NT2/D1 (cell line): ENCODE results near the gene AKAP6.
"Not testable (repeated sequence)": the region's sequence is repeated elsewhere in the genome, so short reads cannot be mapped to it uniquely, and the experiment has no call there.

Experiments
- DNase-seq: peaks from one replicate; pipeline ENCODE4 v3.0.0-alpha.2; 2011; ENCODE audit warnings: low read depth, low spot score
- H3K27me3 ChIP-seq: 2 replicates; pipeline ENCODE4 v1.6.0; 2011; ENCODE audit warnings: mild to moderate bottlenecking; ENCODE audit not compliant: insufficient read length, insufficient read depth
- H3K36me3 ChIP-seq: 2 replicates; pipeline ENCODE4 v1.6.1; 2011; ENCODE audit warnings: mild to moderate bottlenecking, low read length, mixed read lengths; ENCODE audit not compliant: insufficient read depth, insufficient read length
- H3K4me1 ChIP-seq: 2 replicates; pipeline ENCODE4 v1.5.1; 2011; ENCODE audit not compliant: insufficient read depth, insufficient read length
- H3K4me3 ChIP-seq: 2 replicates; pipeline ENCODE4 v1.5.1; 2011; ENCODE audit warnings: low read depth; ENCODE audit not compliant: insufficient read length
- H3K9ac ChIP-seq: 2 replicates; pipeline ENCODE4 v1.6.0; 2011; ENCODE audit warnings: low read depth; ENCODE audit not compliant: insufficient read length
- H3K9me3 ChIP-seq: 2 replicates; pipeline ENCODE4 v1.5.1; 2011; ENCODE audit warnings: mild to moderate bottlenecking, low read length; ENCODE audit not compliant: insufficient read depth
- SUZ12 ChIP-seq: IDR thresholded peaks from 2 replicates; pipeline ENCODE4 v1.6.1; 2011; ENCODE audit not compliant: insufficient read length, insufficient read depth; ENCODE audit errors: extremely low read depth
- YY1 ChIP-seq: IDR thresholded peaks from 2 replicates; pipeline ENCODE4 v1.6.1; 2011; ENCODE audit not compliant: insufficient read length, insufficient read depth
- ZNF274 ChIP-seq: IDR thresholded peaks from 2 replicates; pipeline ENCODE4 v1.6.1; 2011; ENCODE audit warnings: mild to moderate bottlenecking, low read depth, low read length

AKAP6 gene

GRCh38 chr14:32785585-32785984 lies 456.5 kb downstream of the AKAP6 start:
- H3K4me3 ChIP-seq: no peak overlapping the region
- DNase-seq: no peak
- no peaks in the 10 kb centered on the region for H3K9me3 ChIP-seq
- TF ChIP-seq ZNF274 (no peak), YY1 (no peak), SUZ12 (no peak)
- H3K27me3 ChIP-seq: no peaks in the 10 kb centered on the region
- no peak overlapping the region for H3K9ac ChIP-seq
- H3K36me3 ChIP-seq: no peaks in the 10 kb centered on the region
- H3K4me1 ChIP-seq: no peaks in the 10 kb centered on the region

GRCh38 chr14:32786886-32787285 lies 457.8 kb downstream of the AKAP6 start:
- Histone ChIP-seq H3K9me3 (no peaks in the 10 kb centered on the region), H3K27me3 (no peaks in the 10 kb centered on the region), H3K36me3 (no peaks in the 10 kb centered on the region), H3K4me1 (no peaks in the 10 kb centered on the region), H3K9ac (no peak overlapping the region), H3K4me3 (no peak overlapping the region)
- TF ChIP-seq ZNF274 (no peak), YY1 (no peak), SUZ12 (no peak)
- no peak for DNase-seq

GRCh38 chr14:32793033-32793432 lies 463.9 kb downstream of the AKAP6 start:
- not testable (repeated sequence) for H3K36me3 ChIP-seq, H3K27me3 ChIP-seq, H3K9me3 ChIP-seq, DNase-seq, H3K9ac ChIP-seq, H3K4me3 ChIP-seq, H3K4me1 ChIP-seq

GRCh38 chr14:32800320-32800719 lies 471.2 kb downstream of the AKAP6 start:
- Histone ChIP-seq H3K4me1 (no peaks in the 10 kb centered on the region), H3K27me3 (no peaks in the 10 kb centered on the region), H3K9ac (no peak overlapping the region), H3K36me3 (no peaks in the 10 kb centered on the region), H3K9me3 (peaks cover 2% of the 10 kb centered on the region), H3K4me3 (no peak overlapping the region)
- DNase-seq: no peak
- no peak for TF ChIP-seq ZNF274
- no peak for TF ChIP-seq YY1
- TF ChIP-seq SUZ12: no peak

GRCh38 chr14:32802295-32802694 lies 473.2 kb downstream of the AKAP6 start:
- Histone ChIP-seq H3K36me3 (no peaks in the 10 kb centered on the region), H3K9ac (no peak overlapping the region), H3K9me3 (peaks cover 3% of the 10 kb centered on the region), H3K27me3 (no peaks in the 10 kb centered on the region), H3K4me1 (no peaks in the 10 kb centered on the region), H3K4me3 (no peak overlapping the region)
- no peak for DNase-seq
- no peak for TF ChIP-seq YY1
- no peak for TF ChIP-seq ZNF274
- TF ChIP-seq SUZ12: no peak

GRCh38 chr14:32805979-32806378 lies 476.9 kb downstream of the AKAP6 start:
- Histone ChIP-seq H3K4me3 (no peak overlapping the region), H3K27me3 (no peaks in the 10 kb centered on the region), H3K36me3 (no peaks in the 10 kb centered on the region), H3K9me3 (peaks cover 3% of the 10 kb centered on the region), H3K9ac (no peak overlapping the region), H3K4me1 (no peaks in the 10 kb centered on the region)
- TF ChIP-seq SUZ12 (no peak), ZNF274 (no peak), YY1 (no peak)
- DNase-seq: no peak

- Histone ChIP-seq H3K4me3 (no peak overlapping the region), H3K27me3 (no peaks in the 10 kb centered on the region), H3K9ac (no peak overlapping the region), H3K36me3 (no peaks in the 10 kb centered on the region), H3K9me3 (peaks cover 3% of the 10 kb centered on the region; the same call in 1 of the 2 replicates), H3K4me1 (no peaks in the 10 kb centered on the region)
- no peak for TF ChIP-seq SUZ12
- TF ChIP-seq ZNF274: no peak
- TF ChIP-seq YY1: no peak
- DNase-seq: no peak
Measured at GRCh38 chr14:32808644-32809043, 479.5 kb downstream of the AKAP6 start.

GRCh38 chr14:32809255-32809654 lies 480.2 kb downstream of the AKAP6 start:
- H3K36me3 ChIP-seq: no peaks in the 10 kb centered on the region
- H3K27me3 ChIP-seq: no peaks in the 10 kb centered on the region
- no peaks in the 10 kb centered on the region for H3K4me1 ChIP-seq
- peaks cover 3% of the 10 kb centered on the region; the same call in 1 of the 2 replicates for H3K9me3 ChIP-seq
- no peak overlapping the region for H3K9ac ChIP-seq
- TF ChIP-seq SUZ12: no peak
- no peak for TF ChIP-seq ZNF274
- no peak for TF ChIP-seq YY1
- no peak for DNase-seq
- no peak overlapping the region for H3K4me3 ChIP-seq
